ENCODE data around the gene DCAF8. TPM values are rescaled to one million over a fixed set of nuclear protein-coding genes. Genes with fewer than 3 reads are reported as not detected.
A peak's percentile ranks its signal among the peaks of the same experiment; 100 is the strongest.

The DCAF8 gene
- total and polyA plus RNA-seq, 2 donors (not counting 1 experiment from before 2014, with no cell fraction given) = 194 to 266 TPM

GRCh38 chr1:160197231-160197630 is 65.1 kb downstream of the DCAF8 start:
- Mint-ChIP-seq H3K4me1 (peaks cover 4% of the 10 kb centered on the region), H3K27ac (no peak overlapping the region), H3K4me3 (no peak overlapping the region), H3K27me3 (no peaks in the 10 kb centered on the region), H3K9me3 (ENCODE audit: insufficient read depth) (no peaks in the 10 kb centered on the region)
- Histone ChIP-seq H3K9me3 (ENCODE audit: control extremely low read depth in 1 of 3, control insufficient read depth in 2 of 3, insufficient read depth in 1 of 3, low read length in 2 of 3) (no peaks in the 10 kb centered on the region), H2AFZ (ENCODE audit: insufficient read depth, low read depth, low read length, poor library complexity, severe bottlenecking) (no peak overlapping the region), H3K4me3 (ENCODE audit: control extremely low read depth in 1 of 5, extremely low read depth in 1 of 5, insufficient read depth in 1 of 5, low read depth in 2 of 5, low read length in 4 of 5) (no peak overlapping the region), H3K27ac (ENCODE audit: low read length in 2 of 2) (no peak overlapping the region), H3K4me1 (ENCODE audit: control insufficient read depth in 2 of 2, insufficient read depth in 2 of 2, low read length in 2 of 2) (peaks cover 9 to 22% of the 10 kb centered on the region in 2 donors), H3K36me3 (replicated peaks in 1 of 2; ENCODE audit: control extremely low read depth in 1 of 2, control insufficient read depth in 1 of 2, extremely low read depth in 1 of 2, insufficient read depth in 2 of 2, low read length in 1 of 2) (no peaks in the 10 kb centered on the region), H3K27me3 (replicated peaks in 1 of 4; ENCODE audit: control extremely low read depth in 1 of 4, control insufficient read depth in 3 of 4, insufficient read depth in 4 of 4, low read length in 3 of 4) (no peaks in the 10 kb centered on the region), H3K4me2 (replicated peaks; ENCODE audit: low read depth, low read length, poor library complexity, severe bottlenecking) (no peak overlapping the region), H3K79me2 (ENCODE audit: control insufficient read depth, insufficient read depth, low read length) (no peaks in the 10 kb centered on the region), H3K9ac (ENCODE audit: low read length) (no peak overlapping the region), H4K20me1 (ENCODE audit: control insufficient read depth, insufficient read depth, low read length, poor library complexity, severe bottlenecking) (no peaks in the 10 kb centered on the region)
- TF ChIP-seq, protein P1, sequence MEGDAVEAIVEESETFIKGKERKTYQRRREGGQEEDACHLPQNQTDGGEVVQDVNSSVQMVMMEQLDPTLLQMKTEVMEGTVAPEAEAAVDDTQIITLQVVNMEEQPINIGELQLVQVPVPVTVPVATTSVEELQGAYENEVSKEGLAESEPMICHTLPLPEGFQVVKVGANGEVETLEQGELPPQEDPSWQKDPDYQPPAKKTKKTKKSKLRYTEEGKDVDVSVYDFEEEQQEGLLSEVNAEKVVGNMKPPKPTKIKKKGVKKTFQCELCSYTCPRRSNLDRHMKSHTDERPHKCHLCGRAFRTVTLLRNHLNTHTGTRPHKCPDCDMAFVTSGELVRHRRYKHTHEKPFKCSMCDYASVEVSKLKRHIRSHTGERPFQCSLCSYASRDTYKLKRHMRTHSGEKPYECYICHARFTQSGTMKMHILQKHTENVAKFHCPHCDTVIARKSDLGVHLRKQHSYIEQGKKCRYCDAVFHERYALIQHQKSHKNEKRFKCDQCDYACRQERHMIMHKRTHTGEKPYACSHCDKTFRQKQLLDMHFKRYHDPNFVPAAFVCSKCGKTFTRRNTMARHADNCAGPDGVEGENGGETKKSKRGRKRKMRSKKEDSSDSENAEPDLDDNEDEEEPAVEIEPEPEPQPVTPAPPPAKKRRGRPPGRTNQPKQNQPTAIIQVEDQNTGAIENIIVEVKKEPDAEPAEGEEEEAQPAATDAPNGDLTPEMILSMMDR (IDR thresholded peaks at IDR 0.05) = no peak
- intact Hi-C loops (cut with micrococcal nuclease) = no loop called here
- no peak for ATAC-seq (ENCODE audit: low read depth)
- DNase-seq = no peak
- CTCF ChIA-PET = interaction anchor here (2.6 to 3.7 kb wide), 3 partner anchors 22 to 95 kb away, joined by 14 to 39 read pairs (median 30); no protein-coding TSS in a partner anchor
- 100% methylated on average over 3 of the region's 4 CpGs for WGBS (ENCODE audit: insufficient coverage)
- POLR2A ChIA-PET = no interaction called here

DNA sequence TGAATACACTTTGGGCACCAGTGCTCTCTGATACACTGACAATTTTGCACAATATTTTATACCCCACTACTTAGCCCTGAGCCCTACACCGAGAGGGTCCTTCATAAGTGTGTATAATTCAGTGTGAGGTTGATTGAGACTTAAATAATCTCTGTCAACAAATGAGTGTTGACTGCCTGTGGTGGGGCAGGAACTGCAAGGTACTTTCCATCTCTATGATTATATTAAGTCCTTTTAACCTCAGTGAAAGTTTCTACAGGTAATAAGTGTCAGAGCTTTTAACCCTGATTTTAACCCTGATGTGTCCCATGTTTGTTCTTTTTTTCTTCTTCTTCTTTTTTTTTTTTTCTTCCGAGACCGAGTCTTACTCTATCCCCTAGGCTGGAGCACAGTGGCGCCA is 66.2 kb downstream of the DCAF8 start:
- no peak overlapping the region for H3K9ac ChIP-seq (ENCODE audit: low read length)
- no peaks in the 10 kb centered on the region for H3K9me3 ChIP-seq (ENCODE audit: control extremely low read depth in 1 of 3, control insufficient read depth in 2 of 3, insufficient read depth in 1 of 3, low read length in 2 of 3)
- no peaks in the 10 kb centered on the region for H3K36me3 ChIP-seq (replicated peaks in 1 of 2; ENCODE audit: control extremely low read depth in 1 of 2, control insufficient read depth in 1 of 2, extremely low read depth in 1 of 2, insufficient read depth in 2 of 2, low read length in 1 of 2)
- ChIA-PET CTCF (interaction anchor here (0.6 to 3.7 kb wide), 10 partner anchors 8 to 180 kb away, joined by 3 to 39 read pairs (median 6); no protein-coding TSS in a partner anchor), POLR2A (interaction anchor here (0.7 to 0.9 kb wide), 2 partner anchors 9 to 612 kb away, joined by 3 to 4 read pairs; partner anchors contain the start of gene PEA15)
- H4K20me1 ChIP-seq (ENCODE audit: control insufficient read depth, insufficient read depth, low read length, poor library complexity, severe bottlenecking) = no peaks in the 10 kb centered on the region
- no peaks in the 10 kb centered on the region for H3K79me2 ChIP-seq (ENCODE audit: control insufficient read depth, insufficient read depth, low read length)
- H3K4me3 ChIP-seq (ENCODE audit: control extremely low read depth in 1 of 5, extremely low read depth in 1 of 5, insufficient read depth in 1 of 5, low read depth in 2 of 5, low read length in 4 of 5) = no peak overlapping the region
- peak overlapping the region; percentile 59 for H3K27ac Mint-ChIP-seq
- H3K27ac ChIP-seq (ENCODE audit: low read length in 2 of 2) = peak overlapping the region in 1 of 2 donors; percentile 13
- H3K4me1 ChIP-seq (ENCODE audit: control insufficient read depth in 2 of 2, insufficient read depth in 2 of 2, low read length in 2 of 2) = peaks cover 9 to 22% of the 10 kb centered on the region in 2 donors
- ATAC-seq (ENCODE audit: low read depth) (no peak), DNase-seq (no peak)
- no peak overlapping the region for H3K4me3 Mint-ChIP-seq
- peaks cover 4% of the 10 kb centered on the region for H3K4me1 Mint-ChIP-seq
- intact Hi-C loops (cut with micrococcal nuclease) = no loop called here
- peak overlapping the region; percentile 37 for H2AFZ ChIP-seq (ENCODE audit: insufficient read depth, low read depth, low read length, poor library complexity, severe bottlenecking)
- H3K9me3 Mint-ChIP-seq (ENCODE audit: insufficient read depth) = no peaks in the 10 kb centered on the region
- H3K4me2 ChIP-seq (replicated peaks; ENCODE audit: low read depth, low read length, poor library complexity, severe bottlenecking) = peak overlapping the region; percentile 7
- H3K27me3 ChIP-seq (replicated peaks in 1 of 4; ENCODE audit: control extremely low read depth in 1 of 4, control insufficient read depth in 3 of 4, insufficient read depth in 4 of 4, low read length in 3 of 4) = no peaks in the 10 kb centered on the region
- WGBS (ENCODE audit: insufficient coverage) = 94% methylated on average over 2 of the region's 4 CpGs
- TF ChIP-seq, protein P1 (IDR thresholded peaks at IDR 0.05) = no peak
- TF ChIP-seq EZH2 (IDR thresholded peaks at IDR 0.05; ENCODE audit: borderline replicate concordance, insufficient read depth, low read depth, low read length, poor library complexity, severe bottlenecking) = no peak
- no peaks in the 10 kb centered on the region for H3K27me3 Mint-ChIP-seq
